Activated CD4-positive, alpha-beta T cell treated with anti-CD3 and anti-CD28 coated beads, Interleukin-2, amount 10 ng/mL, durations not matched to agents 7 days and 5 days (primary cell): ENCODE results near the gene BSG. TPM values are rescaled to one million over a fixed set of nuclear protein-coding genes. Genes with fewer than 3 reads are reported as not detected.

Source experiments
- CTCF ChIA-PET: fragments of 350-600 bp; sonication (Branson Sonifier 250); formaldehyde crosslinking; loops from one replicate; lab custom pipeline; 2021; ENCODE audit warnings: antibody characterized with exemption; lab: Charles Lee
- POLR2A ChIA-PET: fragments of 350-600 bp; sonication (Branson Sonifier 250); formaldehyde crosslinking; loops from one replicate; lab custom pipeline; 2021; ENCODE audit warnings: antibody characterized with exemption; lab: Charles Lee
- DNase-seq: peaks from one replicate; pipeline ENCODE4 v3.0.0-alpha.2; 2020
- H3K27ac Mint-ChIP-seq: one replicate; pipeline ENCODE4 v1.8.0; 2021; ENCODE audit warnings: mild to moderate bottlenecking, moderate library complexity, mixed read lengths
- H3K27me3 Mint-ChIP-seq: one replicate; pipeline ENCODE4 v1.8.0; 2021; ENCODE audit warnings: mixed read lengths
- H3K36me3 Mint-ChIP-seq: one replicate; pipeline ENCODE4 v1.8.0; 2021; ENCODE audit warnings: low read depth, mixed read lengths
- H3K4me1 Mint-ChIP-seq: one replicate; pipeline ENCODE4 v1.8.0; 2021; ENCODE audit warnings: mixed read lengths
- H3K4me3 Mint-ChIP-seq: one replicate; pipeline ENCODE4 v1.8.0; 2021; ENCODE audit warnings: mild to moderate bottlenecking, moderate library complexity, mixed read lengths
- H3K9me3 Mint-ChIP-seq: one replicate; pipeline ENCODE4 v1.8.0; 2021; ENCODE audit warnings: mixed read lengths
- total RNA-seq, 2 experiments: library from RNA; stranded (reverse); gene quantifications; one replicate each; pipeline ENCODE4 v1.2.3, GENCODE V29; 2021

The BSG gene
- total RNA-seq, 2 experiments from 2014 or later = 233 TPM

- ChIA-PET POLR2A (no interaction called here), CTCF (interaction anchor here (1.0 to 1.8 kb wide), 2 partner anchors 20 to 33 kb away, joined by 3 to 5 read pairs; no protein-coding TSS in a partner anchor)
- H3K4me3 Mint-ChIP-seq = peak within 1 kb of the TSS; percentile 79
- DNase-seq = peak; percentile 80
- H3K4me1 Mint-ChIP-seq = peaks cover 20% of the 10 kb centered on the region
- peaks cover 3% of the 10 kb centered on the region for H3K36me3 Mint-ChIP-seq
- H3K9me3 Mint-ChIP-seq = no peaks in the 10 kb centered on the region
- no peaks in the 10 kb centered on the region for H3K27me3 Mint-ChIP-seq
- H3K27ac Mint-ChIP-seq = peak within 1 kb of the TSS; percentile 90
These were observed 28.3 kb upstream of the BSG start, which contains the start of gene GZMM for GRCh38 chr19:543910-544608. TSS of gene GZMM (plus strand) at chr19:544053. CDS start at chr19:544072, 19 bp downstream.

- H3K4me1 Mint-ChIP-seq = peaks cover 22% of the 10 kb centered on the region
- POLR2A ChIA-PET = no interaction called here
- no peak overlapping the region for H3K4me3 Mint-ChIP-seq
- CTCF ChIA-PET = no interaction called here
- H3K36me3 Mint-ChIP-seq = peaks cover 3% of the 10 kb centered on the region
- H3K27ac Mint-ChIP-seq = no peak overlapping the region
- no peaks in the 10 kb centered on the region for H3K27me3 Mint-ChIP-seq
- no peaks in the 10 kb centered on the region for H3K9me3 Mint-ChIP-seq
- no peak for DNase-seq
These were observed 25.3 kb upstream of the BSG start for GRCh38 chr19:547117-547516.

GRCh38 chr19:547836-548720 lies 24.3 kb upstream of the BSG start:
- no peak for DNase-seq
- POLR2A ChIA-PET = no interaction called here
- H3K36me3 Mint-ChIP-seq = peaks cover 3% of the 10 kb centered on the region

GRCh38 chr19:548886-549830 lies 23.2 kb upstream of the BSG start:
- POLR2A ChIA-PET = no interaction called here
- no peak for DNase-seq
- H3K36me3 Mint-ChIP-seq = peaks cover 2% of the 10 kb centered on the region
- H3K4me3 Mint-ChIP-seq = no peak overlapping the region
- no peaks in the 10 kb centered on the region for H3K27me3 Mint-ChIP-seq
- H3K27ac Mint-ChIP-seq = no peak overlapping the region
- H3K4me1 Mint-ChIP-seq = peaks cover 11% of the 10 kb centered on the region
- CTCF ChIA-PET = interaction anchor here (1.3 kb wide), 1 partner anchor 38 kb away, joined by 5 read pairs; no protein-coding TSS in a partner anchor
- no peaks in the 10 kb centered on the region for H3K9me3 Mint-ChIP-seq

More at GRCh38 chr19:547836-548720, 24.3 kb upstream of the BSG start:
- Mint-ChIP-seq H3K9me3 (no peaks in the 10 kb centered on the region), H3K27me3 (no peaks in the 10 kb centered on the region), H3K4me1 (peaks cover 22% of the 10 kb centered on the region), H3K4me3 (no peak overlapping the region), H3K27ac (peak overlapping the region; percentile 25)
- CTCF ChIA-PET = interaction anchor here (1.3 kb wide), 1 partner anchor 37 kb away, joined by 5 read pairs; no protein-coding TSS in a partner anchor

- Mint-ChIP-seq H3K4me1 (peaks cover 2% of the 10 kb centered on the region), H3K9me3 (no peaks in the 10 kb centered on the region), H3K4me3 (no peak overlapping the region), H3K27ac (no peak overlapping the region), H3K36me3 (no peaks in the 10 kb centered on the region), H3K27me3 (no peaks in the 10 kb centered on the region)
- DNase-seq = no peak
- ChIA-PET POLR2A (no interaction called here), CTCF (interaction anchor here (0.9 kb wide), 1 partner anchor 29 kb away, joined by 4 read pairs; no protein-coding TSS in a partner anchor)
These were observed 17.6 kb upstream of the BSG start for GRCh38 chr19:554817-555216.

- Mint-ChIP-seq H3K4me3 (no peak overlapping the region), H3K36me3 (no peaks in the 10 kb centered on the region), H3K9me3 (no peaks in the 10 kb centered on the region), H3K4me1 (peaks cover 2% of the 10 kb centered on the region), H3K27me3 (no peaks in the 10 kb centered on the region), H3K27ac (no peak overlapping the region)
- no peak for DNase-seq
- CTCF ChIA-PET = interaction anchor here (0.6 to 0.9 kb wide), 3 partner anchors 21 to 49 kb away, joined by 3 to 4 read pairs (median 3); no protein-coding TSS in a partner anchor
- POLR2A ChIA-PET = no interaction called here
These were observed 17.0 kb upstream of the BSG start for GRCh38 chr19:555474-555808.

- no peaks in the 10 kb centered on the region for H3K9me3 Mint-ChIP-seq
- no peak overlapping the region for H3K4me3 Mint-ChIP-seq
- no peak overlapping the region for H3K27ac Mint-ChIP-seq
- H3K27me3 Mint-ChIP-seq = no peaks in the 10 kb centered on the region
- ChIA-PET CTCF (interaction anchor here (0.6 to 0.7 kb wide), 2 partner anchors 12 to 264 kb away, joined by 3 read pairs; no protein-coding TSS in a partner anchor), POLR2A (no interaction called here)
- no peaks in the 10 kb centered on the region for H3K4me1 Mint-ChIP-seq
- no peak for DNase-seq
- no peaks in the 10 kb centered on the region for H3K36me3 Mint-ChIP-seq
These were observed 15.6 kb upstream of the BSG start for GRCh38 chr19:556611-557382.

- CTCF ChIA-PET = no interaction called here
- H3K4me3 Mint-ChIP-seq = no peak overlapping the region
- POLR2A ChIA-PET = no interaction called here
- no peaks in the 10 kb centered on the region for H3K27me3 Mint-ChIP-seq
- no peaks in the 10 kb centered on the region for H3K9me3 Mint-ChIP-seq
- H3K36me3 Mint-ChIP-seq = no peaks in the 10 kb centered on the region
- no peak for DNase-seq
- H3K4me1 Mint-ChIP-seq = no peaks in the 10 kb centered on the region
- no peak overlapping the region for H3K27ac Mint-ChIP-seq
These were observed 13.5 kb upstream of the BSG start for GRCh38 chr19:558770-559439.

GRCh38 chr19:560121-560520 lies 12.3 kb upstream of the BSG start:
- no peak overlapping the region for H3K27ac Mint-ChIP-seq
- CTCF ChIA-PET = interaction anchor here (1.1 to 1.9 kb wide), 2 partner anchors 28 to 50 kb away, joined by 3 to 4 read pairs; partner anchors contain the start of gene CDC34
- POLR2A ChIA-PET = no interaction called here
- H3K4me3 Mint-ChIP-seq = no peak overlapping the region
- no peaks in the 10 kb centered on the region for H3K9me3 Mint-ChIP-seq
- no peak for DNase-seq
- H3K36me3 Mint-ChIP-seq = no peaks in the 10 kb centered on the region
- no peaks in the 10 kb centered on the region for H3K4me1 Mint-ChIP-seq
- H3K27me3 Mint-ChIP-seq = no peaks in the 10 kb centered on the region

GRCh38 chr19:566403-566802 lies 6.0 kb upstream of the BSG start:
- H3K4me3 Mint-ChIP-seq = no peak overlapping the region
- no peak overlapping the region for H3K27ac Mint-ChIP-seq
- no peak for DNase-seq
- no peaks in the 10 kb centered on the region for H3K36me3 Mint-ChIP-seq
- H3K9me3 Mint-ChIP-seq = no peaks in the 10 kb centered on the region
- CTCF ChIA-PET = no interaction called here
- H3K4me1 Mint-ChIP-seq = peaks cover 12% of the 10 kb centered on the region
- H3K27me3 Mint-ChIP-seq = no peaks in the 10 kb centered on the region
- POLR2A ChIA-PET = no interaction called here

- no peak overlapping the region for H3K27ac Mint-ChIP-seq
- H3K9me3 Mint-ChIP-seq = no peaks in the 10 kb centered on the region
- POLR2A ChIA-PET = no interaction called here
- no peak for DNase-seq
- CTCF ChIA-PET = no interaction called here
- peaks cover 15% of the 10 kb centered on the region for H3K4me1 Mint-ChIP-seq
- H3K36me3 Mint-ChIP-seq = no peaks in the 10 kb centered on the region
- H3K27me3 Mint-ChIP-seq = no peaks in the 10 kb centered on the region
- no peak overlapping the region for H3K4me3 Mint-ChIP-seq
These were observed 5.6 kb upstream of the BSG start for GRCh38 chr19:566844-567243.
